ENCODE results near the gene STAT5B.

DNA sequence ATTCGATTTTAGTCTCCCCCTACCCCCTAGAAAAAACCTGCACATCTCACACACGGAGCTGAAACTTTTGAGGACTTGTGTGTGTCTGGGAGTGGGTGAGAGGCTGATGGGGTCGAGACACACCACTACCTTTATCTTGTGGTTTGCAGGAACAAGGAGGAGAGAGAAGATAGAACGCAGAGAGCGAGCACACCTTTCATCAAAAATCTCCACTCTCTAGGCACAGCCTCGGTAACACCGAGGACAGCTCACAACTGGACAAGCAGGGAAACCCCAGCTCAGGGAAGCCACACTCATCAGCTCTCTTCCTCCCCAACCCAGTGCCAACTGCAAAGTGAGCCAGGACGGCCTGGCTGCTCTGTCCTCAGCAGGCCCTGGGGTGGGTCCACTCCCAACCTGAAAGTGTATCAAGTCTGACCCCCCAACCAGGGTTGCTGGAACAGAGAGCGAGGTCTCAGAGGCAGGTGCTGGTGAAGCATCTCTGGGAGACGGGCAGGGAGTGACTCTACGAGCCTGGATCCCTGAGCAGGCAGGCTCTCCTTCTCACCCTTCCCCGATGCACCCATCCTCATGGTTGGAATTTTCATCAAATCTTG lies 76.7 kb downstream of the STAT5B start:
- TF ChIP-seq POLR2AphosphoS5 (IDR thresholded peaks at IDR 0.05; ENCODE audit: low read depth, low read length) (no peak), SIN3A (IDR thresholded peaks at IDR 0.05; ENCODE audit: borderline replicate concordance, insufficient read depth, low read length) (no peak)
